Omental fat pad (tissue), 4 donors: ENCODE data around the gene TP53AIP1. TPM values are rescaled to one million over a fixed set of nuclear protein-coding genes. Genes with fewer than 3 reads are reported as not detected.

Source experiments
- ATAC-seq: fragments of 150-250 bp; one replicate; pipeline ENCODE4 v1.9.1; 2016; ENCODE audit warnings: mild to moderate bottlenecking, moderate library complexity; ENCODE audit not compliant: low FRiP score
- DNase-seq: peaks from one replicate; pipeline ENCODE4 v3.0.0-alpha.2; 2019; ENCODE audit warnings: low spot score
- total RNA-seq, 4 donors: library from RNA; depleted of rRNA; stranded (reverse); fragments of >200 nt; gene quantifications; one replicate each; pipeline ENCODE4 v1.1.0, GENCODE V29; 2016
- TF ChIP-seq, protein P1 (sequence below), 3 donors: fragments of 450-650 bp; IDR thresholded peaks; one replicate each; pipeline ENCODE4 v1.5.1; 2016 to 2017; ENCODE audit warnings: antibody characterized with exemption in 3 of 3, mild to moderate bottlenecking in 3 of 3, moderate library complexity in 2 of 3

TP53AIP1 gene
- total RNA-seq, 4 donors from 2014 or later, result 0.24 to 0.37 TPM; not detected in 2

DNA sequence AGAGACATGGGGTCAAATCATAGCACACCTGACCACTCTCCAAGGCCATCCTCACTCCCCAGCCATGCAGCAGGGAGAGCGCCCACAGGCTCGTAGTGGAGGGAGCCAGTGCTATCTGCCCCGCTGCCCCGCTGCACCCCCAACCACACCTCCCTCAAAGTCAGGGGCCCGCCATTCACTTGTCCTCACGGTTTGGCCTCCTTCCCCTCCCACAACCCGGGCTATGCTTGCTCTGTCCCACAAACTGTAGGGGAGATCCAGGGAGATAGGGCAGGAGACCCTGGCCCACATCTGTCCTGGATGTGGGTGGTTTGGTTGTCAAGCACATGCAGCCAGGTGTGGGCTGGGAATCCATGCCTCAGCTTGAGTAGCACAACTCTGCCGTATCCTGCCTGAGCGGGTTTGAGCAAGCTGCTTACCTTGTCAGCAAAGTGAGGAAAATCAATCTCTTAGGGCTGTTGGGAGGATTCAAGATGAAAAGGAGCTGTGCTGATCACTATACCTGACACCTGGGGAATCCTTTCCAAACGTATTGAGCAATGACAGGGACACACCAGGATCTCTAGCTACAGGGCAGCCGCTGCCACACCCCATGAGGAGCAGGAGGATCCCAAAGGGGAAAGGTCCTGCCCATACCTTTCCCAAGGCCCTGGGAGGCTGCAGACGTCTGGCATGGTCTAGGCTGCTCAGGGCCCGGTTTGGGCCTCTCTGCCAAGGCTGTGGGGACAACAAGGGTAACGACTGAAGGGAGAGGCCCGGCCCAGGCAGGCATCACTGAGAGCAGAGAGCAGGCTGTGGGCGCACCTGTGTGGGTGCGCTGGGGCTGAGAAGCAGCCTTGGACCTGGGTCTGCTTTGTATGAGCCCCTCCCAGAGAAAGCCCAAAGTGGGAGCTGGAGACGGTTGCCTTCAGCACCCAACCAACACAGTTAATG is 28.2 kb downstream of the TP53AIP1 start:
- TF ChIP-seq, protein P1, sequence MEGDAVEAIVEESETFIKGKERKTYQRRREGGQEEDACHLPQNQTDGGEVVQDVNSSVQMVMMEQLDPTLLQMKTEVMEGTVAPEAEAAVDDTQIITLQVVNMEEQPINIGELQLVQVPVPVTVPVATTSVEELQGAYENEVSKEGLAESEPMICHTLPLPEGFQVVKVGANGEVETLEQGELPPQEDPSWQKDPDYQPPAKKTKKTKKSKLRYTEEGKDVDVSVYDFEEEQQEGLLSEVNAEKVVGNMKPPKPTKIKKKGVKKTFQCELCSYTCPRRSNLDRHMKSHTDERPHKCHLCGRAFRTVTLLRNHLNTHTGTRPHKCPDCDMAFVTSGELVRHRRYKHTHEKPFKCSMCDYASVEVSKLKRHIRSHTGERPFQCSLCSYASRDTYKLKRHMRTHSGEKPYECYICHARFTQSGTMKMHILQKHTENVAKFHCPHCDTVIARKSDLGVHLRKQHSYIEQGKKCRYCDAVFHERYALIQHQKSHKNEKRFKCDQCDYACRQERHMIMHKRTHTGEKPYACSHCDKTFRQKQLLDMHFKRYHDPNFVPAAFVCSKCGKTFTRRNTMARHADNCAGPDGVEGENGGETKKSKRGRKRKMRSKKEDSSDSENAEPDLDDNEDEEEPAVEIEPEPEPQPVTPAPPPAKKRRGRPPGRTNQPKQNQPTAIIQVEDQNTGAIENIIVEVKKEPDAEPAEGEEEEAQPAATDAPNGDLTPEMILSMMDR (IDR thresholded peaks at IDR 0.05), result no peak
- ATAC-seq (no peak), DNase-seq (no peak)

DNA sequence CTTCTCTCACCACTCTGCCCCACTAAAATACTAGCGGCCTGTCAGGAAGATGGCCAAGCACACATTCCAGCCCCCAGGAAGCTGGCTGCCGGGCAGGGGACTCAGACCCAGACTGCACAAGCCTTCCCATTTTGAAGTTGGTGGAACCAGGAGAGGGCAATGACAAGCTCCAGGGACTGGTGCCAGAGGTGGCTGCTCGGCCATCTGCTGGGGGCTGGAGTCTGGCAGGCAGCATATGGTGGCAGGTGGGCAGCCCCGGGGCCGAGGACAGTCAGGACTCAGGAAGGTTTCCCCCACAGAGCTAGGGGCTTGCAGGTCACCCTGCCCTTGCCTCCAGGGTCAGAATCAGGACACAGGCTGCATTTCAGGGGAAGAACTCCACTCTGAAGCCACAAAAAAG is 28.9 kb downstream of the TP53AIP1 start:
- no peak for ATAC-seq
- no peak for DNase-seq

GRCh38 chr11:128911701-128912100 is 31.0 kb downstream of the TP53AIP1 start:
- ATAC-seq (no peak), DNase-seq (no peak)
- TF ChIP-seq, protein P1 (IDR thresholded peaks at IDR 0.05), result no peak

More for the DNA sequence above, 28.9 kb downstream of the TP53AIP1 start:
- TF ChIP-seq, protein P1 (IDR thresholded peaks at IDR 0.05), result no peak

- ATAC-seq, result no peak
- TF ChIP-seq, protein P1 (IDR thresholded peaks at IDR 0.05), result no peak
- DNase-seq, result no peak
Measured at GRCh38 chr11:128911239-128911638, 31.4 kb downstream of the TP53AIP1 start.

DNA sequence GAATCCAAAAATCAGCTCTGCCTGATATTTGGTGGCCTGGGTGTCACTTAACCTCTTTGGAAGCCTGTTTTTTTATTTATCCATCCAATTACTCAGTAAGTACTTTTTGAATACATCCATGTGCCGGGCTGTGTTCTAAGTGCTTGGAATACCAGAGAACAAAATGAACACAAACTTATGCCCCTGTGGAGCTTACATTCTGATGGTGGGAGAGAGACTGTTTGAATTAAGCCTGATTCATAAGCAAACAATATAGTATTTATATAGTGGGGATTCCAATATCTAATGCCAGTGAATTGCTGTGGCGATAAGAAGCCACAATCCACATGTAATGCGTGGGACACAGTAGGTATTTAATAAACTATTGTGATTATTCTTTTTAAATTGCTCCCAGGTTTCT is 32.1 kb downstream of the TP53AIP1 start:
- DNase-seq (no peak), ATAC-seq (no peak)
- TF ChIP-seq, protein P1 (IDR thresholded peaks at IDR 0.05), result no peak

DNA sequence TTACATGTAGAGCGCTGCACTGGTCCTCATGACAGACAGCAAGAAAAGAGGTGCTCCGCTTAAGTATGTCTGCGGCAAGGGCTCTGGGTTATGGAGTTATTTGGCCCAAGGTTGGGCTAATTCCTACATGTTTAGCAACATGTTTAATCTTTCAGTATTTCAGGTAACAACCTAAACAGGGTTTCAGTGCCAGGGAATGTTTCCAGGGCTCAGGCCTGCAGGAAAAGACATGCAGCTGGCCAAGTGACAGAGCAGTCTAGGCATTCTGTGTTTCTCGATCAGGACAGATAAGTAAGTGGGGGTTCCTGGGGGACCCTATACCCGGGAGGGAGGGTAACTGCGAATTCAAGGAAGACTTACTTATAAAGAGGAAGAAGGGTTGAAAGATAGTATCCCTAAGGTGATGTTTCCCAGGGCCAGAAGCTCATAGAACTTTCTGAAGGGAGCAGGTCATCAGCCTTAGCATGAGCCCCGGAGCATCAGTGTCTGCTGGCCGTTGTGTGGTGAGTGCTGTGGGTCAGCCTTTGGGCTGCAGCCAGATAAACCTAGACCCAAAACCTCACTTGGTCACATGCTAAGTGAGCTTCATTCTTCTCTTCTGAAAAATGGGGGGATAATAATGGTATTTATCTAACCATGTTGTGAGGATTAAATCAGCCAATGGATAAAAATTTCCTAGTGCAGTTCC is 33.1 kb downstream of the TP53AIP1 start:
- no peak for DNase-seq
- no peak for ATAC-seq

More for the DNA sequence above, 33.1 kb downstream of the TP53AIP1 start:
- TF ChIP-seq, protein P1 (IDR thresholded peaks at IDR 0.05), result no peak
